ENCODE data around the gene LHFPL2. TPM values are rescaled to one million over a fixed set of nuclear protein-coding genes. Genes with fewer than 3 reads are reported as not detected.

The LHFPL2 gene
- total RNA-seq, 4 donors from 2014 or later, result 10.3 to 11.6 (median 10.8) TPM

DNA sequence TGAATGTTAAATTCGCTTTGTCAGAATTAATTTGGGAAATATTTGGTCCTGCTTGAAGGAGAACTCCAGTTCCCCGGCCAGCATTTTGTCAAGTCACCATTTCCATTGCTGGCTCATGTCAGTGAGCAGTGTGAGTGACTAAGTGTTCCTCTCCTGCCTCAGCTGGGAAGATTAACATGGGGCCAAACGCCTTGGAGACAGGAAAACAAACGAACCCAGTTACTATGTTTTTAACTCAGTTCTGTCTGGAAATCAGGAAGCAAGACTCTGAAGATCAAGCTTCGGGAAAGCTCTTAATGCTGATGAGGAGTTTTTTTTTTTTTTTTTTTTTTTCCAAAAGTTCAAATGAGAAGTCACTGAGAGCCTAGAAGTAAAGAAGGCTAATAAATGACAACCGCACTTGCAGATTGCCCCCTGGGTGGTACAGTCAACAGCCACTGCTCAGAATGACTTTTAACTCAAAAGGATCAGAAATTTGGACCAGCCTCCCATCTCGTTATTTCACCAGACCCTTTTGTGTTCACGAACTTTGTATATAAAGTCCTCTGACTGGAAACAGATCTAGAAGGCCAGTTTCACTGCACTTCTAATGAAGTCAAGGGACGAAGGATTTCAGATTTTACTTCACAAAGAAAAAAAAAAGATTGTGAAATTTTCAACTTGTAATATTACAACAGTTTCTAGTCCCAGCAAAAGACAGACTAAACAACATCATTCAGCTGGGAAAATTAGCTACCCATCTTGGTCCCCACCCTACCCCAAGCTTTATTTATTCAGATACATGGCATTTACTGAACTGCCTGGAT, 121.3 kb downstream of the LHFPL2 start:
- Histone ChIP-seq H3K9me3 (no peaks in the 10 kb centered on the region), H3K36me3 (no peaks in the 10 kb centered on the region), H3K4me1 (peaks cover 44% of the 10 kb centered on the region), H3K27me3 (no peaks in the 10 kb centered on the region), H3K27ac (peak overlapping the region; percentile 80), H3K4me3 (no peak overlapping the region)
- 25% methylated on average over 9 of the region's 9 CpGs for WGBS
- DNase-seq (ENCODE audit: low spot score in 2 of 2), result peak in 1 of 2 donors; percentile 87
- TF ChIP-seq, protein P1, sequence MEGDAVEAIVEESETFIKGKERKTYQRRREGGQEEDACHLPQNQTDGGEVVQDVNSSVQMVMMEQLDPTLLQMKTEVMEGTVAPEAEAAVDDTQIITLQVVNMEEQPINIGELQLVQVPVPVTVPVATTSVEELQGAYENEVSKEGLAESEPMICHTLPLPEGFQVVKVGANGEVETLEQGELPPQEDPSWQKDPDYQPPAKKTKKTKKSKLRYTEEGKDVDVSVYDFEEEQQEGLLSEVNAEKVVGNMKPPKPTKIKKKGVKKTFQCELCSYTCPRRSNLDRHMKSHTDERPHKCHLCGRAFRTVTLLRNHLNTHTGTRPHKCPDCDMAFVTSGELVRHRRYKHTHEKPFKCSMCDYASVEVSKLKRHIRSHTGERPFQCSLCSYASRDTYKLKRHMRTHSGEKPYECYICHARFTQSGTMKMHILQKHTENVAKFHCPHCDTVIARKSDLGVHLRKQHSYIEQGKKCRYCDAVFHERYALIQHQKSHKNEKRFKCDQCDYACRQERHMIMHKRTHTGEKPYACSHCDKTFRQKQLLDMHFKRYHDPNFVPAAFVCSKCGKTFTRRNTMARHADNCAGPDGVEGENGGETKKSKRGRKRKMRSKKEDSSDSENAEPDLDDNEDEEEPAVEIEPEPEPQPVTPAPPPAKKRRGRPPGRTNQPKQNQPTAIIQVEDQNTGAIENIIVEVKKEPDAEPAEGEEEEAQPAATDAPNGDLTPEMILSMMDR (IDR thresholded peaks at IDR 0.05), result no peak
- peak in 2 of 3 donors; percentile 39 to 44 for TF ChIP-seq POLR2AphosphoS5 (IDR thresholded peaks at IDR 0.05)
- no peak for TF ChIP-seq EP300 (IDR thresholded peaks at IDR 0.05)
- TF ChIP-seq POLR2A (IDR thresholded peaks at IDR 0.05), result peak in 1 of 2 donors; percentile 11

DNA sequence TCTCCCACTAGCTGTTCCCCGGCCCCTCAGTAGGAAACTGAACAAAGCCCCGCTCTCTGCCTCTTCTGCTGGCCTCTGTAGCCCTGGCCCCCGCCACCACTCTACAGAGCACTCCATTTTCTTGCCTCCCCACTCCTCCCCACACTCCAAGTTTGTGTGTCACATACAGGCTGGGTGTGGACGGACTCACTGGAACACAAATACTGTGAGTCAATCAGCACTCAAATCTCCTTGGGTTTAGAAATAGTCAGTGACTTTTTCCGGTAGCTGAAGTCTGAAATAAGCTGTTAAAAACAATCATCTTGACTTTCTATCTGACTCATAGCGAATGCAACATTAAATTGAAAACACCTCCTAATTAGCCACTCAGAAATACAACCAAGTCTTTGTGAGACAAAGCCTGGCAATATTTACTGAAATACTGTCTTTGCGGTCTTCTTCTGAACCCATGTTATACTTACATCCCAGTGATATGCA, 122.5 kb downstream of the LHFPL2 start:
- H3K4me1 ChIP-seq, result peaks cover 44% of the 10 kb centered on the region
- no peaks in the 10 kb centered on the region for H3K36me3 ChIP-seq
- peak in 1 of 2 donors; percentile 76 for DNase-seq (ENCODE audit: low spot score in 2 of 2)
- peak overlapping the region; percentile 80 for H3K27ac ChIP-seq
- no peaks in the 10 kb centered on the region for H3K27me3 ChIP-seq
- no peak for TF ChIP-seq EP300 (IDR thresholded peaks at IDR 0.05)
- no peak for TF ChIP-seq POLR2AphosphoS5 (IDR thresholded peaks at IDR 0.05)
- no peak for TF ChIP-seq POLR2A (IDR thresholded peaks at IDR 0.05)
- TF ChIP-seq, protein P1 (IDR thresholded peaks at IDR 0.05), result no peak
- no peaks in the 10 kb centered on the region for H3K9me3 ChIP-seq
- H3K4me3 ChIP-seq, result no peak overlapping the region
- 60% methylated on average over 7 of the region's 7 CpGs for WGBS

DNA sequence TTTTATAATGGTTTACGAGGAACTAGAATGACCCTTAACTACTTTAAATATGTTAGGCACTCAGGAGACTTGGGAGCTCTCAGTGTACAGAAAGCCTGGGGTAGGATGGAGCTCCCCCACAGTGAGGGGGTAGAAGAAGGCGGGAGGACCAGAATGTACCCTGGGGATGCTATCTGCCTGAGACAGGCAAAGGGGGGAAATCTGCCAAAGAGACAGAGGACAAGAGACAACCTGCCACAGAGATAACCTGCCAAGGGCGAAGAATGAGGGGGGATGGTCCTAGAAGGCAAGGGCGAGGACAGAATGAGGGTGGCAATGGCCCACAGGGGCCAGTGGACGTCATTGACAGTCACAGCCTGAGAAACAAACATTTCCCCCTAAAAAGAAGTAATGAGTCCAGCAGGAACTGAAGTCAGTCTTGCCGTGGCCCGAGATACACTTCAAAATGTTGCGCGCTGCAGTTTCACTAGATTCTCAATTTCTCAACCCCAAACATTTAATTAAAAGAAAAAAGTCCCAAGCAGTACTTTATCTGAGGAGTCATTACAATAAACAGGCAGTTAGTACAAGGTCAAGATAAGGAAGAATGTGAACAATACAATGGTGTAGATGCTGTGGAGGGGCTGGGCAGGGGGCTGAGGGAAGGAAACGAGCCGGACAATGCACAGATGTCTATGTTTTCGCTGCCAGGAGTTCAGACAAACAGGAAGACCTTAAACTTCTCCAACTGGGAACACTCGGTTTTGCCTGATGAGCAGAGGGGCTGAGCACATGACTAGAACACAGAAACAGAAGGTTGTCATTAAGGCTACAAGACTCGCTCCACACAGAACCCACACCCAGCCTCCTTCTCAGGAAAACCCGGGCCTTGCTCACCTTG, 125.0 kb downstream of the LHFPL2 start:
- H3K4me1 ChIP-seq, result peaks cover 41% of the 10 kb centered on the region
- no peaks in the 10 kb centered on the region for H3K36me3 ChIP-seq
- WGBS, result 69% methylated on average over 15 of the region's 15 CpGs
- TF ChIP-seq POLR2AphosphoS5 (IDR thresholded peaks at IDR 0.05) (no peak), POLR2A (IDR thresholded peaks at IDR 0.05) (no peak), EP300 (IDR thresholded peaks at IDR 0.05) (no peak)
- TF ChIP-seq, protein P1 (IDR thresholded peaks at IDR 0.05), result no peak
- peak overlapping the region; percentile 66 for H3K27ac ChIP-seq
- no peak for DNase-seq (ENCODE audit: low spot score in 2 of 2)
- no peaks in the 10 kb centered on the region for H3K9me3 ChIP-seq
- no peak overlapping the region for H3K4me3 ChIP-seq
- no peaks in the 10 kb centered on the region for H3K27me3 ChIP-seq

DNA sequence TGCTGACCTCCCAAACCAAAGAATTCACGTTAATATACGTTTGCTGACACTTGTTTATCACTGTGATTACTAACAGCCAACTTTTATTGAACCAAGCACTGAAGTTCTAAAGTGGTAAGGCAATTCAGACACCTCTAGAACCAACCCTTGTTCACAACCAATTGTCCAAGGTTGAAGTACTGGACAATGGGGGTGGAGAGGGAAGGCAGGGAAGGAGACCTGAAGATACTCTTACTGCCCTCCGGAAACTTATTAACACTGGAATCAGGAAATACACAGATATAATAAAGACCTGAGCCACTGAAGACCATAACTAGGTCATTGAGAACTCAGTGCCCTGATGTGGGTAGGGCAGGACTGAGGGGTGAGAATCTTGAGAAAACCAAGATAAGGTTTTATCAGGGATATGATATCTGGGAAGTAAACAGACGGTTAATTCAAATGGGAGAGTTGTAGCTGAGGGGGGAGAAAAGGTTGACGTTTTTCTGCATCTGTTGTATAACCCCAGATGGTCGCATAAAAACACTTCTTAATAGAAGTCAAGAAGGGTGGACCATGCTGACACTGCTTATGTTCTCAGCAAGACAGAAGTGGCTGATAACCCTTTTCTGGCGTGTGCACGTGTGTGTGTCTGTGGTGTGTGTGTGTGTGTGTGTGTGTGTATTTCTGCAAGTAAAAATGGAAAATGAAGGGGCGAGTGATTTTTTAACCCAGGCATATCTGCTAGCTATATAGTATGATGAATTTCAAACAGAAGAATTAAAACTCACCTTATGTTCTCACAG, 125.9 kb downstream of the LHFPL2 start:
- no peak for TF ChIP-seq POLR2AphosphoS5 (IDR thresholded peaks at IDR 0.05)
- no peak for TF ChIP-seq POLR2A (IDR thresholded peaks at IDR 0.05)
- TF ChIP-seq EP300 (IDR thresholded peaks at IDR 0.05), result no peak
- TF ChIP-seq, protein P1 (IDR thresholded peaks at IDR 0.05), result no peak
- H3K4me1 ChIP-seq, result peaks cover 33% of the 10 kb centered on the region
- 80% methylated on average over 9 of the region's 9 CpGs for WGBS
- H3K36me3 ChIP-seq, result no peaks in the 10 kb centered on the region
- H3K27ac ChIP-seq, result no peak overlapping the region
- no peak overlapping the region for H3K4me3 ChIP-seq
- H3K27me3 ChIP-seq, result no peaks in the 10 kb centered on the region
- H3K9me3 ChIP-seq, result no peaks in the 10 kb centered on the region
- DNase-seq (ENCODE audit: low spot score in 2 of 2), result no peak

Measured in suprapubic skin (tissue), 4 donors.